ENCODE data around the gene REC114.

- TF ChIP-seq SUZ12 (IDR thresholded peaks at IDR 0.05) (no peak), L3MBTL2 (conservative IDR thresholded peaks at IDR 0.05) (no peak), FOXK2 (IDR thresholded peaks at IDR 0.05) (no peak), FOXM1 (IDR thresholded peaks at IDR 0.05; ENCODE audit: borderline replicate concordance) (no peak), ARNT (IDR thresholded peaks at IDR 0.05) (no peak), PKNOX1 (IDR thresholded peaks at IDR 0.05) (no peak), TARDBP (IDR thresholded peaks at IDR 0.05) (no peak), FOXA1 (IDR thresholded peaks at IDR 0.05) (no peak), BHLHE40 (IDR thresholded peaks at IDR 0.05; ENCODE audit: borderline replicate concordance) (no peak), SP1 (IDR thresholded peaks at IDR 0.05) (no peak), CTBP1 (IDR thresholded peaks at IDR 0.05; ENCODE audit: borderline replicate concordance) (no peak), HDGF (IDR thresholded peaks at IDR 0.05; ENCODE audit: borderline replicate concordance) (no peak), ZNF384 (IDR thresholded peaks at IDR 0.05) (no peak), ELF4 (IDR thresholded peaks at IDR 0.05) (no peak)
Observed at GRCh38 chr15:73530649-73531048, 87.7 kb downstream of the REC114 start.

Measured in HEK293T (cell line).